ENCODE data around the gene CPXM1.

- TF ChIP-seq, protein P1, sequence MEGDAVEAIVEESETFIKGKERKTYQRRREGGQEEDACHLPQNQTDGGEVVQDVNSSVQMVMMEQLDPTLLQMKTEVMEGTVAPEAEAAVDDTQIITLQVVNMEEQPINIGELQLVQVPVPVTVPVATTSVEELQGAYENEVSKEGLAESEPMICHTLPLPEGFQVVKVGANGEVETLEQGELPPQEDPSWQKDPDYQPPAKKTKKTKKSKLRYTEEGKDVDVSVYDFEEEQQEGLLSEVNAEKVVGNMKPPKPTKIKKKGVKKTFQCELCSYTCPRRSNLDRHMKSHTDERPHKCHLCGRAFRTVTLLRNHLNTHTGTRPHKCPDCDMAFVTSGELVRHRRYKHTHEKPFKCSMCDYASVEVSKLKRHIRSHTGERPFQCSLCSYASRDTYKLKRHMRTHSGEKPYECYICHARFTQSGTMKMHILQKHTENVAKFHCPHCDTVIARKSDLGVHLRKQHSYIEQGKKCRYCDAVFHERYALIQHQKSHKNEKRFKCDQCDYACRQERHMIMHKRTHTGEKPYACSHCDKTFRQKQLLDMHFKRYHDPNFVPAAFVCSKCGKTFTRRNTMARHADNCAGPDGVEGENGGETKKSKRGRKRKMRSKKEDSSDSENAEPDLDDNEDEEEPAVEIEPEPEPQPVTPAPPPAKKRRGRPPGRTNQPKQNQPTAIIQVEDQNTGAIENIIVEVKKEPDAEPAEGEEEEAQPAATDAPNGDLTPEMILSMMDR (IDR thresholded peaks at IDR 0.05), result no peak
- no peak for TF ChIP-seq POLR2A (IDR thresholded peaks at IDR 0.05)
- TF ChIP-seq EP300 (IDR thresholded peaks at IDR 0.05), result no peak
- no peak for TF ChIP-seq POLR2AphosphoS5 (IDR thresholded peaks at IDR 0.05)
Measured at GRCh38 chr20:2799271-2799670, 1.2 kb downstream of the CPXM1 start.
